CD4-positive, alpha-beta T cell treated with Interleukin-6 for 4 hours (primary cell): Measurements from ENCODE around the gene UBD.

Source experiments
- DNase-seq: peaks from one replicate; pipeline ENCODE4 v3.0.0-alpha.2; 2020; ENCODE audit warnings: mixed read lengths

UBD gene

DNA sequence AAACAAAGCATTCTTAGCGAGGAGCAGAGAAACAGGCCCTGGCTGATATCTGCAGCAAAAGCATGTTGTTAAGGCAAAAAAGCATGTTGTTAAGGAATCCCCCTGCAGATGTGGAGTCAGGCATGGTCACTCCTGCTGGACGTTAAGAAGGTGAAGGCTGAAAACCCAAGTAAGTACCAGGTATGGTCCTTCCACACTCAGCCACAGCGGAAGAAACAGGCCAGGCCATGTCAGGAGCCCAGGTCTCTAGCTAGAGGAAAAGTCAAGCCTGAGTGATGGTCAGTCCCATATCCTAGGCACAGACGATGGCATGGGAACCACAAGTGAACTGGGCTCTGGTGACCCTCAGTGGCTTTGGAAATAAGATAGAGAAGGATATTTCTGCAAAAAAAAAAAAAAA, 39.3 kb downstream of the UBD start:
- DNase-seq: no peak

- no peak for DNase-seq
These were observed 40.1 kb downstream of the UBD start for GRCh38 chr6:29519291-29520010.

DNA sequence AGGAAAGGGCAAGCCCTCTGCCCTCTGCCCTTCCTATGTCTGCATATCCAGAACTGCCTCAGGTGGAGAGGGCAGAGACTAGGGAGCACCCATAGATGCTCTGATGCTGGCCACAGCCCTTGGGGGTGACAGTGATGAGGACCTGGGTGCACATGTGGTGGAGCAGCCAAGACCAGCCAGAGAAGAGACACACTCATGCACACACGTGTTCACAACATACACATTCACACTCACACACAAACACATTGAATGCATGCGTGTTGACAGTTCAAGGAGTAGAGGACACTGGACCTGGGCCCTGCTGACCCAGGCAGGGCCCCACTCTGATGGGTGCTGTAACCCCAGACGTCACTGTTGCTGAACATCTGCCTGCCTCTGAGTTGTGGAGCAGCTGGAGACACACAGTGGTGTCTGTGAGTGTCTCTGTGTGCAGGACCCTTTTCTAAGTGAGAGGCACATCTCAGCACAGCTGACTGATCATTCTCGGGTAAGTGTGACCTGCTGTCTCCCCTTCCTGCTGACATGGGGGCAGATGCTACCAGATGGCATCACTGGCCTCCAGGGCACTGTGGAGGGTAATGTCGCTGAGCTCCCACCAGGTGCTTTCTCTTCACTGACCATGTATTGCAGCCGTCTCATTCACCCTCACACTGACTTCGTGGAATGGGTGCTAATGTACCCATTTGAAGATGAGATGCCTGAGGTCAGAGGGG, 41.6 kb downstream of the UBD start:
- no peak for DNase-seq

- DNase-seq: no peak
These were observed 42.3 kb downstream of the UBD start for GRCh38 chr6:29517245-29517644.

DNA sequence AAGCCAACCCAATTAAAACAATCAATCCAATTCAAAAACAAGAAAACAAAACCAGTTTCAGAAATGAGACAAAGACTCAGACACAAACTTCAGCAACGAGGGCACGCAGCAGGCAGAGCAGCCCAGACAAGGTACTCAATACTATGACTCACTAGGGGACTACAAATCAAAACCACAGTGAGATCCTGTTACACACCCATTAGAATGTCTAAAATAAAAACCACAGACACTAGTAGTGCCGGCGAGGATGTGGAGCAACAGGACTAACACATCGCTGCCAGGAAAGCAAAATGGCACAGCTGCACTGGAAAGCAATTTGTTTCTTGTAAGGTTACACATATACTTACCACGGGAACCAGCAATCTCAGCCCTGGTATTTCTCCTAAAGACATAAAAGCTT, 43.4 kb downstream of the UBD start:
- DNase-seq: peak; percentile 50

DNA sequence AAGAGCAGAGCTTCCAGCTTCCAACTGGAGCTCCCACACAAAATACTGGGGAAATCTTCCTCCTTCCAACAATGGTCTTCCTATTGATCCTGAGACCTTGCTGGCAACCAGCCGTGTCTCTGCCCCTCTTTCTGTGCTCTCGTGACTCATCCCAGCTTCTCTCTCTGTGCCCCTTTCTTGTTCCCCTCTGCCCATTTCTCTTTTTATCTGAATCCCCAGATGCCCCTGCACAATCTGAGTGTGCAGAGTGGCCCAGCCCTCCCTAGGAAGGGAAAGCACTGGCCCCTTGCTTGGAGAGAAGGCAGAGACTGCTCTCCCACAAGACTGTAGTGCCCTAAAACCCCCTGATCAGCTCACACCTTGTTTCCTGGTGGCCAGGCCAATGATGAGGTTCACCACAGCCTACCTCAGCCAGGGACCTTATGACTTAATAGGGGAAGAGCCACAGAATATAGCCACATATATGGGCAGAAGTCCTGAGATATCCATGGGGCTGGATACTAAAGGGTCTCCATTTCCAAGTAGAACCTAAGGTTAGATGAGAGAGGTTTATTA, 48.7 kb downstream of the UBD start:
- DNase-seq: no peak

DNA sequence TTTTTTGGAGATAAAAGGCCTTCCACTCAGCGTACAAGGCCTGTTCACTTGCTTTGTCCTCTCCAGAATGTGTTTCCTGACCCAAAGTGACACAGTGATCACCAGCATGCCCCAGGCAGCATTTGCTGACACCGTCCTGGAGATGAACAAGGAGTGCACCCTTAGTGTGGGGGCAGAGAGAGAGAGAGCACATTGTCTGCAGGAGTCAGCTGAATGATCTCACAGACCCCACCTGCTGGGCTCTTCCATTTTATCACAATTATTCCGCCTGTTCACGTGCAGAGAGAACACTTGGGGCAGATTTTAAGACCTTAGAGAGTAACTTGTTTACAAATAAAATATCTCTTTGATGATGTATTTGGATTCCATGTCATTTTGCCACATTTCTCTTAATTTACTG, 49.3 kb downstream of the UBD start:
- no peak for DNase-seq

DNA sequence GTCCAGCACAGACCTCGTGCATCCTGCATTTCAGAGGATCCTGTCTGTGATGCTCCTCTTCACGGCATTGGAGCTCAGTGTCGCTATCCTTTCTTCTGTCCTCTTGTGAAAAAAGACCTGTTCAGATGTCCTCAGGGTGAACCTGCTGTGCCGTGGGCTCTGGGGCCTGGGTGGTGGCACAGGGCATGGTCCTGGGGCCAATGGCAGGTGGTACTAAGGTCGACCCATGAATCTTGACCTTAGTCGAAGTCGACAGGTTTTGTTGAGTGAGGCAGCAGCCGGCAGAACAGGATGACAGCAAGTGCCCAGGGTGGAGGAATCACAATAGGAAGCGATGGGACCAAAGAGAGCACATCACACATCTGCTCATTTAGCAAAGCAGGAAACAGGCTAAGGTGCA, 49.8 kb downstream of the UBD start:
- DNase-seq: no peak

- no peak for DNase-seq
These were observed 50.3 kb downstream of the UBD start for GRCh38 chr6:29509239-29509638.

DNA sequence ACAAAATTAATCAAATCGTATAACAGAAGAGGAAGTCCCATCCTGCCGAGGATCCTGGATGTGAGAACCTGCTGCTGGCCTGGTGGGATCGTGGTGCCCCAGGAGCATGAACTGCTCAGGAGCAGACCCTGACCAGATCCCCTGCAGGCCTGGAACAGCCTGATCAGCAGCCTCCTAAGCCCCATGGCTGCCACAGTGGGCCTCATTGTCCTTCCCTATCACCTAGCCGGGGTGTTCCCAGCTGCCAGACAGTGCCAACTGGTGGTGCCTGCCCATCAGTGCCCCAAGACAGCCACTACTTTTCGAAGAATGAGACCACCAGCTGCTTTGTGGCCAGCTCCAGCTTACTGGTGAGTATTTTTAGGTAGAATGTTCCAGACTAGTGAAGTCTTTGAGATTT, 52.2 kb downstream of the UBD start:
- DNase-seq: no peak

DNA sequence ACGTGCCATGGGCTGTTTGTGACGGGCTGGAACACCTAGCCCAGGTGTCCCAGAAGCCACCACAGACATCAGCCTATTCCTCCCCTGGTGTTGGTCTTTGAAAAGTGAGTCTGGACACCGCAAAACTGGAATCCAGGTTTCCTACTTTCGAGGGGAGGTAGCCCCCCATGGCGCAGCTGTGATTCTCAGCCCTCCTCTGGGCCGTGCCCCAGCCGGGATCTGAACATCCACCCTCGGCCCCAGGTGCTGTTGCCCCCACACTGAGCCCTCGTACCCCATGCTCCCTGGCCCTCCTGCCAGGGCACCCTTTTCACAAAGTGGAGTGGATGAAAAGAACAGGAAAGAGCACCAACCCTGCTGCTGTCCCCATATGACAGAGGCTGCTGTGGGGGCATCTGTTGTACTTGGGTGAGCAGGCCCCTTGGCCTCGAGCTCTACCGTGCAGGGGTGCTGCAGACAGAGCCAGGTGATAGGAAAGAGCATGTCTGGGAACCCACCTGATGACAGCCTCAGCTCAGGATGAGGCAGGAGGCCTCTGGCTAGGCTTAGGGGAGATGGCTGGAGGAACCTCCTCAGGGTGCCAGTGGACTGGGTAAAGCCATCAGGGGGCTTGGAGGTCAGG, 53.0 kb downstream of the UBD start:
- no peak for DNase-seq

DNA sequence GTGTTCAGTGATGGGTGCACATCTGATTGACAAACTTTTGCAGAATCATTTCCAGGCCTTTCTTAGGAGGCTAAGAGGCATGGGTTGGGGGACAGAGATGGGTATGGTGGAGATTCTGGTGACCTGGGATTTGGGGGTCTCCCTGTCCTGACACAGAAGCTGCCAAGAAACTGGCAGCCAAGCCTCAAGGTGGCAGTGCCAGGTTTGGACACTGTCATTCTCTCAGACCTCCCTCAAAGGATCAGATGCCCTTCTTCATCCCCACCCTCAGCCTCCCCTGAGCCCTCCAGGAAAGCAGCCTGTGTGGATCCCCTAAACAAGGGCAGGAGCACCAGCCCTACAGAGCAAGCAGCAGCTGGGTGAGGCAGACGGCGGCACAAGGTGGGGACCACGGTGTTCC, 53.7 kb downstream of the UBD start:
- no peak for DNase-seq
